Astrocyte of the spinal cord (primary cell): ENCODE measurements around the gene R3HDML.
"Not testable (repeated sequence)": the region's sequence is repeated elsewhere in the genome, so short reads cannot be mapped to it uniquely, and the experiment has no call there.

Source experiments
- DNase-seq: peaks from one replicate; pipeline ENCODE4 v3.0.0; 2011; ENCODE audit warnings: low read depth, low spot score
- H3K4me3 ChIP-seq: 2 replicates; pipeline ENCODE4 v1.5.1; 2011; ENCODE audit warnings: low read depth, mild to moderate bottlenecking, low read length, moderate library complexity
- in situ Hi-C: cut with HindIII; loops from 2 replicates; pipeline ENCODE4 v1.10.0; 2017; ENCODE audit warnings: low sequenced_read_pairs
- TF ChIP-seq, protein P1 (sequence below): IDR thresholded peaks from 2 replicates; pipeline ENCODE4 v1.5.1; 2012; ENCODE audit warnings: low read depth, mild to moderate bottlenecking, low read length, inconsistent platforms

Gene R3HDML, protein sequence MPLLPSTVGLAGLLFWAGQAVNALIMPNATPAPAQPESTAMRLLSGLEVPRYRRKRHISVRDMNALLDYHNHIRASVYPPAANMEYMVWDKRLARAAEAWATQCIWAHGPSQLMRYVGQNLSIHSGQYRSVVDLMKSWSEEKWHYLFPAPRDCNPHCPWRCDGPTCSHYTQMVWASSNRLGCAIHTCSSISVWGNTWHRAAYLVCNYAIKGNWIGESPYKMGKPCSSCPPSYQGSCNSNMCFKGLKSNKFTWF

DNA sequence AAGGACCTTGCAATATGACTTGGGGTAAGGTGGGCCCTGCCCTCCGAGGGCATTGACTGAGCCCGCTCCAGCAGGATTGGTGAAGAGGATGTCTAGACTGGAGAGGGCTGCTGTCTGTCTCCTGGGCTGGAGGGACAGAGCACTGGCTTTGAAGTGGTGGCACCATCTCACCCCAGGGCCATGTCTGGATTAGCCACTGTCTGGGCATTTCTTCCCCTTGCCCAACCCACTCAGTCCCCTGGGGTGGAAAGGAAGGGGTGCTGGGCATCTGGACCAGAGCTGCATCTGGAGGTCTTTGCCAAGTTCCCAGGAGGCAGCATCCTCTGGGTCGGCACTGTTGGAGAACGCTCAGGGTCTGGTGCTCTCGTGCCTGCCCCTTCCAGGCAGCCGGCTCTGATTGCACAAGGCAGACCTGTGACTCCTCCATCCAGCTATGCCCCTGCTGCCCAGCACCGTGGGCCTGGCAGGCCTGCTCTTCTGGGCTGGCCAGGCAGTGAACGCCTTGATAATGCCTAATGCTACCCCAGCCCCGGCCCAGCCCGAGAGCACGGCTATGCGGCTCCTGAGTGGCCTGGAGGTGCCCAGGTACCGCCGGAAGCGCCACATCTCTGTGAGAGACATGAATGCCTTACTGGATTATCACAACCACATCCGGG, at the start of gene R3HDML:
Gene R3HDML (plus strand): TSS at position 319 of the 656 bp plus-strand sequence. CDS start 115 bp downstream, at position 434.
- in situ Hi-C loops: no loop called here
- TF ChIP-seq, protein P1, sequence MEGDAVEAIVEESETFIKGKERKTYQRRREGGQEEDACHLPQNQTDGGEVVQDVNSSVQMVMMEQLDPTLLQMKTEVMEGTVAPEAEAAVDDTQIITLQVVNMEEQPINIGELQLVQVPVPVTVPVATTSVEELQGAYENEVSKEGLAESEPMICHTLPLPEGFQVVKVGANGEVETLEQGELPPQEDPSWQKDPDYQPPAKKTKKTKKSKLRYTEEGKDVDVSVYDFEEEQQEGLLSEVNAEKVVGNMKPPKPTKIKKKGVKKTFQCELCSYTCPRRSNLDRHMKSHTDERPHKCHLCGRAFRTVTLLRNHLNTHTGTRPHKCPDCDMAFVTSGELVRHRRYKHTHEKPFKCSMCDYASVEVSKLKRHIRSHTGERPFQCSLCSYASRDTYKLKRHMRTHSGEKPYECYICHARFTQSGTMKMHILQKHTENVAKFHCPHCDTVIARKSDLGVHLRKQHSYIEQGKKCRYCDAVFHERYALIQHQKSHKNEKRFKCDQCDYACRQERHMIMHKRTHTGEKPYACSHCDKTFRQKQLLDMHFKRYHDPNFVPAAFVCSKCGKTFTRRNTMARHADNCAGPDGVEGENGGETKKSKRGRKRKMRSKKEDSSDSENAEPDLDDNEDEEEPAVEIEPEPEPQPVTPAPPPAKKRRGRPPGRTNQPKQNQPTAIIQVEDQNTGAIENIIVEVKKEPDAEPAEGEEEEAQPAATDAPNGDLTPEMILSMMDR: no peak
- H3K4me3 ChIP-seq: no peak within 1 kb of the TSS
- no peak for DNase-seq

DNA sequence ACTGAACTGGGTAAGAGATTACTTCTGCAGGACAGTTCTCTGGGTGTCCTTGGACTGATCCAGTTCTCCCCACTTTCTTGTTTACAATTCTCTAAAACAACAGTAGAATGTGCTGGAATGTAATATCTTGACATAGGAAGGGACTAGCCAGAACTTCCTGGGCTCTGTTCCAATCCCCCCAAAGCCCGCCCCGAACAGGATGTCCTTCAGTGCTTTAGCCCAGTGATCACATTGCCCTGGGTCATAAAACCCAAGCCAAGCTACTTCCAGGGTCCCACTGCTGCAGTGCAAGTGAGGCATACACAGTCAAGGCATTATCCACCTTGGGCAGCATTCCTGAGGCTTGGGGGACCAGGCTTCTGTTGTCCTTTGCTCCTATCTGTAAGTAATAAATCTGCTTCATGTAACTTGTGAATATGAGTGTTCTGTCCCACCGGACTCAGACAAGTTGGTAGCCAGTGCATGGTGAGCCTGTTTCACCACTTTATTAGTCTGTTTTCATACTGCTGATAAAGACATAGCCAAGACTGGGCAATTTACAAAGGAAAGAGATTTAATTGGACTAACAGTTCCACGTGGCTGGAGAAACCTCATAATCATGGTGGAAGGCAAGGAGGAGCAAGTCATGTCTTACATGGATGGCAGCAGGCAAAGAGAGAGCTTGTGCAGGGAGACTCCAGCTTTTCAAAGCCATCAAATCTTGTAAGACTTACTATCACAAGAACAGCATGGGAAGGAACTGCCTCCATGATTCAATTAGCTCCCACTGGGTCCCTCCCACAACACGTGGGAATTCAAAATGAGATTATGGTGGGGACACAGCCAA, 49.4 kb upstream of the R3HDML start:
- TF ChIP-seq, protein P1: no peak
- in situ Hi-C loops: no loop called here
- H3K4me3 ChIP-seq: no peak overlapping the region
- DNase-seq: no peak

DNA sequence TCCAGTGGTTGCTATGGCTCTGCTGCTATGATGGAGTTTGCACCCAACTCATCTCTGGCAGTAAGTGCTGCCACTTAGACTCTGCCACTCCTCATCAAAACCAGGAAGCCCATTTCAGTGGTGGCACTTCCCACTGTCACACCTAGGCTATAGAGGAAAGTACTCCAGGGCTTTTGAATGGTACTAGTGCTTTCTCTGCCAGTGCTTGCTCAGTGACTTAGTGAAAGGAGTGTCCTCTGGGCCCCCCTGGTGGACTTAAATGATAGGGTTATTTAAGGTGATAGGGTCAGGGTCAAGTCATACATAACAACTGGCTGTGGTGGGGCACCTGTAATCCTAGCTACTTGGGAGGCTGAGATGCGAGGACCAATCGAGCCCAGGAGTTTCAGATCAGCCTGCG, 48.6 kb upstream of the R3HDML start:
- DNase-seq: no peak
- in situ Hi-C loops: no loop called here
- no peak overlapping the region for H3K4me3 ChIP-seq
- TF ChIP-seq, protein P1: no peak

DNA sequence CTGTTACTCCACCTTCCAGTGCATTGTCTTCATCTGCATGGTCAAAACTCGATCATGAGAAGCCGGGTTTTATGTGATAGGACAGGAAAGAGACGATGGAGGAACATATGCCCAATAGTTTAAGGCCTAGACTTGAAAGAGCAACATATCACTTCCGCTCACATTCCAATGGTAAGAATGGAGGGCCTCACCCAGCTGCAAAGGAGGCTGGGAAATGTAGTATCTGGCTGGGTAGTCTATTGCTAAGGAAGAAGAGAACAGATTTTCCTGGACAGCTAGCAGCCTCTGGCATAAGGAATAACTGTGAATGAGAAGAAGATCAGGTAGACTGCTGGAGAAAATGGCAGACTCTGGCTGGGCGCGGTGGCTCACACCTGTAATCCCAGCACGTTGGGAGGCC, 45.1 kb upstream of the R3HDML start:
- no peak for DNase-seq
- H3K4me3 ChIP-seq: no peak overlapping the region
- in situ Hi-C loops: no loop called here
- TF ChIP-seq, protein P1: no peak

DNA sequence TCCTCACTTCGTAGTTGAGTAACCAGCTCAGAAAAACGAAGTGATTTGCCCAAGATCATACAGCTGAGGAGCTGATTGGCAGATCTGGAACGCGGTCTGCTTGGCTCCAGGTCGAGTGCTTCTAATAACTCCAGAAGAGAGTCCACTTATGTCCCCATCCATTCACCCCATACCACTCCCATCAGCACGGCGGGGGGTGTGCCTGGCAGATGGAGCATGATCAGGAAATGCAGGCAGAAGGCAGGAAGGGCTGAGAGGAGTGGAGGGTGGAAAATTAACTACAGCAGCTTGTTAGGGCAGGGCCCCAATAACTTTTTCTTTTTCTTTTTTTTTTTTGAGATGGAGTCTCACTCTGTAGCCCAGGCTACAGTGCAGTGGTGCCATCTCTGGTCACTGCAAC, 40.8 kb upstream of the R3HDML start:
- TF ChIP-seq, protein P1: no peak
- in situ Hi-C loops: no loop called here
- no peak overlapping the region for H3K4me3 ChIP-seq
- DNase-seq: no peak

DNA sequence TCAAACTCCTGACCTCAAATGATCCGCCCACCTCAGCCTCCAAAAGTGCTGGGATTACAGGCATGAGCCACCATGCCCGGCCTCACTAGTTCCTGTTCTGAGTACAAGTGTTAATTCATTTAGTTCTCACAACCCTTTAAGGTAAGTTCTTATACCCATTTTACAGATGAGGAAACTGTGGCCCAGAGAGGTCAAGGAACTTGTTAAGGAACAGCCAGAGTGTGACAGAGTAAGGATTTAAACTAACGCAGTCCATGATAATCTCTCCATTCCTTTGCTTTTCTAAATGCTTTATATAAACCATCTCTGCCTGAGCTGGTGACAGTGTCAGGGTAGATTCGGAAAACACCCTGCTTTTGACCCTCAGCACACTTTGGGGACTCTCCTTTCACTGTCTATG, 39.1 kb upstream of the R3HDML start:
- in situ Hi-C loops: no loop called here
- TF ChIP-seq, protein P1: no peak
- DNase-seq: no peak
- no peak overlapping the region for H3K4me3 ChIP-seq

DNA sequence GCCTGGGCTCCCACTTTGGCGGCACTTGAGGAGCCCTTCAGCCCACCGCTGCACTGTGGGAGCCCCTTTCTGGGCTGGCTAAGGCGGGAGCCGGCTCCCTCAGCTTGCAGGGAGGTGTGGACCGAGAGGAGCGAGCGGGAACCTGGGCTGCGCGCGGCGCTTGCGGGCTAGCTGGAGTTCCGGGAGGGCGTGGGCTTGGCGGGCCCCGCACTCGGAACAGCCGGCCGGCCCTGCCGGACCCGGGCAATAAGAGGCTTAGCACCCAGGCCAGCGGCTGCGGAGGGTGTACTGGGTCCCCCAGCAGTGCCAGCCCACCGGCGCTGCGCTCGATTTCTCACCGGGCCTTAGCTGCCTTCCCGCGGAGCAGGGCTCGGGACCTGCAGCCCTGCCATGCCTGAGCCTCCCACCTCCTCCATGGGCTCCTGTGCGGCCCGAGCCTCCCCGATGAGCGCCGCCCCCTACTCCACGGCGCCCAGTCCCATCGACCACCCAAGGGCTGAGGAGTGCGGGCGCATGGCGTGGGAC, 37.8 kb upstream of the R3HDML start:
- in situ Hi-C loops, DNase-seq, H3K4me3 ChIP-seq: not testable (repeated sequence)
